Uterus (tissue), 4 donors: Measurements from ENCODE around the gene PIEZO2. TPM values are rescaled to one million over a fixed set of nuclear protein-coding genes. Genes with fewer than 3 reads are reported as not detected.
"Not testable (repeated sequence)": the region's sequence is repeated elsewhere in the genome, so short reads cannot be mapped to it uniquely, and the experiment has no call there.

ENCODE experiments used
- DNase-seq, 2 donors: peaks; one replicate each; pipeline ENCODE4 v3.0.0-alpha.2; 2019 to 2020
- H3K27ac ChIP-seq, 2 donors: fragments of 200-600 bp; sonication (generic); 1 replicate in 1 of 2; 2 replicates in 1 of 2; pipeline ENCODE4 v1.5.1; 2016 to 2018
- H3K27me3 ChIP-seq, 2 donors: fragments of 200-600 bp; sonication (generic); one replicate each; pipeline ENCODE4 v1.5.1; 2018 to 2019; ENCODE audit warnings: control low read depth in 1 of 2
- H3K36me3 ChIP-seq, 2 donors: fragments of 200-600 bp; sonication (generic); one replicate each; pipeline ENCODE4 v1.5.1; 2019; ENCODE audit warnings: control low read depth in 1 of 2
- H3K4me1 ChIP-seq, 2 donors: fragments of 200-600 bp; sonication (generic); one replicate each; pipeline ENCODE4 v1.5.1; 2018 to 2019; ENCODE audit warnings: control low read depth in 1 of 2
- H3K4me3 ChIP-seq, 2 donors: fragments of 200-600 bp; sonication (generic); 1 replicate in 1 of 2; 2 replicates in 1 of 2; pipeline ENCODE4 v1.5.1; 2018 to 2019; ENCODE audit warnings: mild to moderate bottlenecking in 1 of 2
- H3K9me3 ChIP-seq, 2 donors: fragments of 200-600 bp; sonication (generic); one replicate each; pipeline ENCODE4 v1.5.1; 2019; ENCODE audit warnings: control low read depth in 1 of 2
- CTCF ChIP-seq, 4 experiments: fragments of 200-600 bp in 2 of 4; fragments of 450-650 bp in 2 of 4; sonication (generic) in 2 of 4; IDR thresholded peaks; one replicate each; pipeline ENCODE4 v1.5.1; 2016 to 2019; ENCODE audit warnings: antibody characterized with exemption in 4 of 4, mild to moderate bottlenecking in 2 of 4, moderate library complexity in 1 of 4
- POLR2A ChIP-seq, 2 donors: fragments of 450-650 bp; IDR thresholded peaks; one replicate each; pipeline ENCODE4 v1.6.1; 2016; ENCODE audit warnings: antibody characterized with exemption in 2 of 2, mild to moderate bottlenecking in 1 of 2, moderate library complexity in 1 of 2
- intact Hi-C: fragments of 100-400 bp; cut with DNase I; formaldehyde crosslinking; loops from one replicate; pipeline ENCODE4 v1.15.1; 2023; ENCODE audit warnings: low total_unique reads
- total RNA-seq, 4 donors: library from RNA; depleted of rRNA in 3 of 4; stranded (reverse); fragments of >200 nt in 3 of 4; gene quantifications; one replicate each; pipeline versions ENCODE4 v1.1.0 to v1.2.4, GENCODE V29; 2014 to 2023
- donor health status: DM: yes; HTN: yes; CAD: no.

The PIEZO2 gene
- total RNA-seq, 4 donors from 2014 or later: 1.8 to 42.8 (median 5.6) TPM

DNA sequence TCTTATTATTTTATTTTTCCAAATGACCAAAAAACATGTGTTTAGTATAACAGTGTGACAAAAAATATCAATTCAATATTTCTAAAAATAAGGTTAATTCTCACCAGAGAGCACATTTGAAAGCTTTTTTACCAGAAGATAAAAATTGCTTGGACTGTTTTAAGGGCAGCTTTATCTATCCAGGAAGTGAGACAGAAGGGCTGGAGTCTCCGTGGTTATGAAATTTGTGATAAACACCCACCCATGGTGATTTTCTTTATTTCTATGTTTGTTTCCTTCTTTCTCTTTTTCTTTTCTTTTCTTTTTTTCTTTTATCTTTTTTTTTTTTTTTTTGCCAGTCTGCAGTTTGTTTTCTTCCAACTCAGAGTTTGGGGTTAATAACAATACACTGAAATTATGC is 298.5 kb downstream of the PIEZO2 start:
- no peak for DNase-seq
- no peak for TF ChIP-seq CTCF (IDR thresholded peaks at IDR 0.05)
- no peak for TF ChIP-seq POLR2A (IDR thresholded peaks at IDR 0.05)
- no peaks in the 10 kb centered on the region for H3K36me3 ChIP-seq
- no peaks in the 10 kb centered on the region for H3K4me1 ChIP-seq
- no peaks in the 10 kb centered on the region for H3K9me3 ChIP-seq
- H3K27me3 ChIP-seq: no peaks in the 10 kb centered on the region
- no peak overlapping the region for H3K4me3 ChIP-seq
- intact Hi-C loops: no loop called here
- H3K27ac ChIP-seq: no peak overlapping the region

- Histone ChIP-seq H3K27me3 (no peaks in the 10 kb centered on the region), H3K4me1 (no peaks in the 10 kb centered on the region), H3K9me3 (no peaks in the 10 kb centered on the region), H3K27ac (no peak overlapping the region), H3K4me3 (no peak overlapping the region), H3K36me3 (no peaks in the 10 kb centered on the region)
- no peak for DNase-seq
- intact Hi-C loops: no loop called here
- TF ChIP-seq CTCF (IDR thresholded peaks at IDR 0.05) (no peak), POLR2A (IDR thresholded peaks at IDR 0.05) (no peak)
Measured at GRCh38 chr18:10850216-10850615, 299.2 kb downstream of the PIEZO2 start.

DNA sequence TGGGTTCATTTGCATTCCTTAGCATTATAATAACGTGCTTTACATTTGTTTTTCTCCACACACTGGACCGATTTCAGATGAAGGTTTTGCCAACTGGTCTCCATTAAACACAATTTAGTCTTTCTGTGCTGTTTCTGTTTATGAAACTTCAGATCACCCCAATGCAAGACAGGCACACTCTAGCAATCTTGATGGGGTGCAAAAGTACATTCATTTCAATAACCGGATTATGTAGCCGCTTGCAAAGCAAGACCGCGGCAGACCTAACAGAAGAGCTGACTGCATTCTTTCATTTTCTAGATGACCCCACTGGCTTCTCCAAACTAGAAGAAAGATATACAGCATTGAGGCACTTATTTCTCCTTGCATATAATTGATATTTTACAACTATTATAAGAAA is 301.5 kb downstream of the PIEZO2 start:
- Histone ChIP-seq H3K27me3 (no peaks in the 10 kb centered on the region), H3K9me3 (no peaks in the 10 kb centered on the region), H3K27ac (no peak overlapping the region), H3K36me3 (no peaks in the 10 kb centered on the region), H3K4me1 (no peaks in the 10 kb centered on the region), H3K4me3 (no peak overlapping the region)
- no peak for TF ChIP-seq CTCF (IDR thresholded peaks at IDR 0.05)
- no peak for DNase-seq
- intact Hi-C loops: no loop called here

GRCh38 chr18:10847408-10847790 is 302.0 kb downstream of the PIEZO2 start:
- no peak overlapping the region for H3K27ac ChIP-seq
- TF ChIP-seq CTCF (IDR thresholded peaks at IDR 0.05) (no peak), POLR2A (IDR thresholded peaks at IDR 0.05) (no peak)
- no peak for DNase-seq
- no peaks in the 10 kb centered on the region for H3K27me3 ChIP-seq
- no peaks in the 10 kb centered on the region for H3K4me1 ChIP-seq
- intact Hi-C loops: no loop called here
- no peaks in the 10 kb centered on the region for H3K9me3 ChIP-seq
- H3K4me3 ChIP-seq: no peak overlapping the region
- no peaks in the 10 kb centered on the region for H3K36me3 ChIP-seq

DNA sequence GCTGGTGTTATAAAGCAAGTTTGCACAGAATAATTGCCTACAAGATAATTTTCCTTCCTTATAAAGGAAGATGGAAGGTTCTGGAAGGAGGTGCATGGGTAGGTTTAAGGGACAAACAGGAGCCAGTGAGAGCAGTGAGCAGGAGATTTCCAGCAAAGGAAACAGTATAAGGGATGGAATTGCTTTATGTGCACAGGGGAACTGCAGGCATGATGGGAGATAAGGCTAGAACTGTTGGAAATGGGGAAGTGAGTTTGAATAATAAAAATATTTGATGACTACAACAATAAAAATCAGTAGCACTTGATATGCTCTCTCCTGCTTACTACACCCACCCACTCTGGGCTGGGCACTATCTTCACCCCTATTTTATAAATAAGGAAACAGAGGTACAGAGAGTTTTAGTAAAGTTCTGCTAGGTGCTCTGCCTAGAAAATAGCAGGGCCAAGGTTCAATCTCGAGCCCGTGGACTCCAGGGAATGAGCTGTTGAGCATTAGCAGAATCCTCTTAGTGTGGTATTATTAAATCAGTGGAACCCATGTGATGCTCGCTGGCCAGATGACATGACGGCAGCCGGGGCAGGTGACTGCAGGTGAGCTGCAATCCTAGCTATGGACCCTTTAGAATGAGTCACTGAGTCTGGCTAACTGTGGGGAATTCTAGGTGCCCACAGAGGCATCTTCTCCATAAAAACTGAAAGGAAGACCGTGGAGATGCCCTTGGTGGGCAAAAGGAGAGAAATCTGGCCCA is 302.5 kb downstream of the PIEZO2 start:
- intact Hi-C loops: no loop called here
- Histone ChIP-seq H3K27ac (no peak overlapping the region), H3K4me3 (no peak overlapping the region), H3K9me3 (no peaks in the 10 kb centered on the region), H3K27me3 (no peaks in the 10 kb centered on the region), H3K4me1 (no peaks in the 10 kb centered on the region), H3K36me3 (no peaks in the 10 kb centered on the region)
- DNase-seq: no peak
- TF ChIP-seq CTCF (IDR thresholded peaks at IDR 0.05) (no peak), POLR2A (IDR thresholded peaks at IDR 0.05) (no peak)

- H3K36me3 ChIP-seq, H3K9me3 ChIP-seq, H3K27ac ChIP-seq, H3K27me3 ChIP-seq, H3K4me3 ChIP-seq, intact Hi-C loops, DNase-seq, H3K4me1 ChIP-seq: not testable (repeated sequence)
Measured at GRCh38 chr18:10846035-10846434, 303.3 kb downstream of the PIEZO2 start.
